AG04449 (cell line): ENCODE data around the gene BTBD6.

ENCODE experiments used
- CTCF ChIA-PET: fragments of 350-600 bp; formaldehyde crosslinking; extraction: SDS; loops from one replicate; lab custom pipeline; 2021; ENCODE audit warnings: antibody characterized with exemption; lab: Yijun Ruan, JAX
- POLR2A ChIA-PET: fragments of 400-600, 350-600 bp; formaldehyde crosslinking; extraction: SDS; loops from one replicate; lab custom pipeline; 2020; ENCODE audit warnings: antibody characterized with exemption, inconsistent platforms; lab: Yijun Ruan, JAX
- DNase-seq: peaks from one replicate; pipeline ENCODE4 v3.0.0-alpha.2; 2010; ENCODE audit warnings: low read depth, low spot score
- H3K4me3 ChIP-seq: 2 replicates; pipeline ENCODE4 v1.5.1; 2011; ENCODE audit warnings: low read depth, mild to moderate bottlenecking, control low read depth, low read length
- CTCF ChIP-seq: IDR thresholded peaks from one replicate; pipeline ENCODE4 v1.5.1; 2011; ENCODE audit warnings: mild to moderate bottlenecking, moderate library complexity, low read length, control low read depth, inconsistent platforms; ENCODE audit not compliant: insufficient read depth; ENCODE audit errors: missing control alignments

Gene BTBD6

GRCh38 chr14:105267820-105268548, 19.7 kb downstream of the BTBD6 start:
- H3K4me3 ChIP-seq: no peak overlapping the region
- CTCF ChIA-PET: interaction anchor here (0.9 to 2.2 kb wide), 3 partner anchors 9 to 177 kb away, joined by 4 to 6 read pairs (median 5); no protein-coding TSS in a partner anchor
- TF ChIP-seq CTCF: no peak
- POLR2A ChIA-PET: no interaction called here
- no peak for DNase-seq

- ChIA-PET CTCF (interaction anchor here (1.0 to 2.2 kb wide), 3 partner anchors 11 to 178 kb away, joined by 3 to 6 read pairs (median 5); no protein-coding TSS in a partner anchor), POLR2A (no interaction called here)
- TF ChIP-seq CTCF: no peak
- no peak for DNase-seq
- H3K4me3 ChIP-seq: no peak overlapping the region
These were observed 20.5 kb downstream of the BTBD6 start for GRCh38 chr14:105268736-105269354.

GRCh38 chr14:105269405-105269804, 21.1 kb downstream of the BTBD6 start:
- no peak overlapping the region for H3K4me3 ChIP-seq
- TF ChIP-seq CTCF: no peak
- no peak for DNase-seq
- POLR2A ChIA-PET: no interaction called here
- CTCF ChIA-PET: interaction anchor here (1.0 to 2.2 kb wide), 3 partner anchors 11 to 179 kb away, joined by 3 to 6 read pairs (median 5); no protein-coding TSS in a partner anchor

GRCh38 chr14:105271224-105271890, 23.0 kb downstream of the BTBD6 start:
- no peak for DNase-seq
- POLR2A ChIA-PET: no interaction called here
- H3K4me3 ChIP-seq: no peak overlapping the region
- CTCF ChIA-PET: interaction anchor here (1.3 to 1.5 kb wide), 2 partner anchors 10 to 14 kb away, joined by 3 to 4 read pairs; no protein-coding TSS in a partner anchor
- TF ChIP-seq CTCF: no peak

GRCh38 chr14:105272623-105273022, 24.3 kb downstream of the BTBD6 start:
- no peak for TF ChIP-seq CTCF
- CTCF ChIA-PET: interaction anchor here (1.0 to 1.3 kb wide), 2 partner anchors 9 to 71 kb away, joined by 3 to 4 read pairs; no protein-coding TSS in a partner anchor
- H3K4me3 ChIP-seq: no peak overlapping the region
- POLR2A ChIA-PET: no interaction called here
- DNase-seq: no peak

- H3K4me3 ChIP-seq: no peak overlapping the region
- TF ChIP-seq CTCF: no peak
- POLR2A ChIA-PET: no interaction called here
- DNase-seq: no peak
- CTCF ChIA-PET: no interaction called here
These were observed 24.7 kb downstream of the BTBD6 start for GRCh38 chr14:105273062-105273461.
